Cardiac fibroblast (primary cell): ENCODE measurements around the gene ATG16L1.
"Not testable (repeated sequence)": the region's sequence is repeated elsewhere in the genome, so short reads cannot be mapped to it uniquely, and the experiment has no call there.

Source experiments
- DNase-seq, 2 donors: peaks; one replicate each; pipeline versions ENCODE4 v3.0.0 to v3.0.0-alpha.2; 2010; ENCODE audit warnings: low read depth in 2 of 2
- H3K4me3 ChIP-seq, 2 donors: replicated peaks in 1 of 2; 1 replicate in 1 of 2; 2 replicates in 1 of 2; pipeline ENCODE4 v1.5.1; 2011; ENCODE audit warnings: low read depth in 2 of 2, low read length in 2 of 2, mild to moderate bottlenecking in 2 of 2, moderate library complexity in 1 of 2
- TF ChIP-seq, protein P1 (sequence below): IDR thresholded peaks from one replicate; pipeline ENCODE4 v1.5.1; 2011; ENCODE audit warnings: low read depth, mild to moderate bottlenecking, low read length, inconsistent platforms

ATG16L1 gene

DNA sequence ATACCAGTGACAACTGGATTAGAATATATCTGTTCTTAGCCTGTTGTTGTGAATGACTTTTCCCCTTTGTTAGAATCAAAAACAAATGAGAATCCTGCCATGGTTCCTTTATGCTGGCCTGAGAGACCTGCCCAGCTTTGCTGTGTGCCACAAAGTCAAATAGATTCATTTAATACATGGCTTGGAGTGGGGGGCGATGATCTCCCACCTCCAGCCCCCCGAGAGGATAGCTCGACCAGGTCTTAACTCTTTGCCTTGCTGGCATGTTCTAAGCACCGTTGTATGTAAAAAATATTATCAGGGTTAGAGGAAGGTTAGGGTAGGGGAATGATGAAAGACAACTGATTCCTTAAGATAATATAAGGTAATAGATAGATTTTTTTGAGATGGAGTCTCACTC lies 80.7 kb downstream of the ATG16L1 start:
- DNase-seq = no peak
- no peak overlapping the region for H3K4me3 ChIP-seq
- TF ChIP-seq, protein P1, sequence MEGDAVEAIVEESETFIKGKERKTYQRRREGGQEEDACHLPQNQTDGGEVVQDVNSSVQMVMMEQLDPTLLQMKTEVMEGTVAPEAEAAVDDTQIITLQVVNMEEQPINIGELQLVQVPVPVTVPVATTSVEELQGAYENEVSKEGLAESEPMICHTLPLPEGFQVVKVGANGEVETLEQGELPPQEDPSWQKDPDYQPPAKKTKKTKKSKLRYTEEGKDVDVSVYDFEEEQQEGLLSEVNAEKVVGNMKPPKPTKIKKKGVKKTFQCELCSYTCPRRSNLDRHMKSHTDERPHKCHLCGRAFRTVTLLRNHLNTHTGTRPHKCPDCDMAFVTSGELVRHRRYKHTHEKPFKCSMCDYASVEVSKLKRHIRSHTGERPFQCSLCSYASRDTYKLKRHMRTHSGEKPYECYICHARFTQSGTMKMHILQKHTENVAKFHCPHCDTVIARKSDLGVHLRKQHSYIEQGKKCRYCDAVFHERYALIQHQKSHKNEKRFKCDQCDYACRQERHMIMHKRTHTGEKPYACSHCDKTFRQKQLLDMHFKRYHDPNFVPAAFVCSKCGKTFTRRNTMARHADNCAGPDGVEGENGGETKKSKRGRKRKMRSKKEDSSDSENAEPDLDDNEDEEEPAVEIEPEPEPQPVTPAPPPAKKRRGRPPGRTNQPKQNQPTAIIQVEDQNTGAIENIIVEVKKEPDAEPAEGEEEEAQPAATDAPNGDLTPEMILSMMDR = no peak

DNA sequence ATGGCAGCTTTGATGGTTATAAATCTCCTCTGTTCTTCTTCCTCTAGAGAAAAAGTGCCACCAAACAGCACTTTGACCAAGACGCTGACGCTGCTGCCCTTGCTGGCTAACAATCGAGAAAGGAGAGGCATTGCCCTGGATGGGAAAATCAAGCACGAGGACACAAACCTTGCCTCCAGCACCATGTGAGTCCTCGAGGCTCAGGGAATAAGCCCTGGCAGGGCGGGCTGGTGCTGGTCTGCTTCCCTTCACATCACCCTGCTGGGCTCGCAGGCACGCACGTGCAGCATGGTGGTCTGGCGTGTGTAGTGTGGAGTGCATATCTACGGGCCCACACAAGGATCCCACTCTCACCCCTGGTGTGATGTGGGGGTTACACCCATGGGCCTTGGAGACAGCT lies 83.4 kb downstream of the ATG16L1 start:
- H3K4me3 ChIP-seq = no peak overlapping the region
- TF ChIP-seq, protein P1 = no peak
- no peak for DNase-seq

DNA sequence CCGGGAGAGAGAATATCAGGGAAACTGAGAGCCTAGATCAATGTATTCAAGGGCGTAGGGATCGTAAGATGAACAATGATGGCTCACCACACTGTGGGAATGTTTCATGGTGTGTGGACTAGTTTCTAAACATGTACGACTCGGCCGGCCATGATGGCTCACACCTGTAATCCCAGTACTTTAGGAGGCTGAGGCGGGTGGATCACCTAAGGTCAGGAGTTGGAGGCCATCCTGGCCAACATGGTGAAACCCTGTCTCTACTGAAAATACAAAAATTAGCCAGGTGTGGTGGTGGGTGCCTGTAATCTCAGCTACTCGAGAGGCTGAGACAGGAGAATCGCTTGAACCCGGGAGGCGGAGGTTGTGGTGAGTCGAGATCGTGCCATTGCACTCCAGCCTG lies 84.6 kb downstream of the ATG16L1 start:
- not testable (repeated sequence) for H3K4me3 ChIP-seq, DNase-seq

DNA sequence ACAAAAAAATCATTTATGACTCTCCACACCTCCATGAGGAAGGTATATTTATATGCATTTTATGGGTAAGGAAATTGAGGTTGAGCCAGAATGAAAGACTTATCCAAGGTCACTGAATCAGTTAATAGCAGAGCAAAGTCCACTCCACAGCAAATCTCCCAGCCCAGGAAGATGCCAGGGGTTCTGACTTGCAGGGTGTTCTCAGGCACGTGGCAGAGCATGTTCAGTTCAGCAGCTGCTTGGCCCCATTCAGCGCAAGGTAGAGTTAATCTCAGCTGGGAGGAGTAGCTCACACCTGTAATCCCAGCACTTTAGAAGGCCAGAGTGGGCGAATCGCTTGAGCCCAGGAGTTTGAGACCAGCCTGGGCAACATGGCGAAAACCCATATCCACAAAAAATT lies 85.1 kb downstream of the ATG16L1 start:
- H3K4me3 ChIP-seq = no peak overlapping the region
- DNase-seq = no peak
- TF ChIP-seq, protein P1 = no peak

DNA sequence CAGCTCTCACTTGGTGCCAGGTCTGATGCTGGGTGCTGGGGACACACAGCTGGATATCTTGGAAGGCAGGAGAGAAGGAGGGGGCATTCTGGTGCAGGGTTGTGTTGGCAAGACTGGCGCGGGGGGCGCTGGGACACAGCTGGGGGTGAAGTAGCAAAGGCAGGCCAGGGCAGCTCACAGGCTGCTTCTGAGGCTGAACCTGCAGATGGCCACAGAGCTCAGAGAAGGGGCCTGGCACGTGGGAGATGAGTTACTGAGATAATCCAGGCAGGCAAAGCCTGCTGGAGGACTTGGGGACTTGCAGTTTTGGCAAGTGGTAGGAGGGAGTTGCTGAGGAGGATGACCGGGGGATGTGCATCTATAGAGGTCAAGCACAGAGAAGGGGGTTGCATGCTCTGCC lies 86.6 kb downstream of the ATG16L1 start:
- DNase-seq = no peak
- TF ChIP-seq, protein P1 = no peak
- H3K4me3 ChIP-seq = no peak overlapping the region

DNA sequence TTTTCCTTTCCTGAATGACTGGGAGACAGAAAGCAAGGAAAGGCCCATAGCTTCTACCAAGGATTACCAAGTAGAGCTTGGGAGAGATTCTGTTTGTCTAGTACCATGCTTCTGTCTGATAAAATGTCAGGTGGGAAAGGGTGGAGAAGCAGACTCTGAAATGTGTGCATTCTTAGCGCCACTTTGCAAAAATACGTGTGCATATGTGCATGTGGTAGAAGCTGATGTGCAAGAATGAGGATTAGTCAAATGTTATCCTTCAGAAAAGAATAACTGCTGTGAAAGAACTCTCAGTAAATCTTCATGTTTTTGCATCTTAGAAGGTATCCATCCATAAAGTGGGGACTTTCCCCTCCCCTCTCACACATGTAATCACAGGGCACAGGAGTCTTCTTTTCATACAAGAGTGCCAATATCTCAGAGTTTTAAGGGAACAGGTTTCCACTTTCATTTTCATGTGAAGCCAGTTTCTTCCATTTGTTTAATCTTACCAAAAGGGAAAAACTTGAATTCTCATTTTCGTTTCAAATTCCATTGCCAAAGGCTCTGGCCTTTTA lies 87.4 kb downstream of the ATG16L1 start:
- no peak for DNase-seq
- TF ChIP-seq, protein P1 = no peak
- no peak overlapping the region for H3K4me3 ChIP-seq

DNA sequence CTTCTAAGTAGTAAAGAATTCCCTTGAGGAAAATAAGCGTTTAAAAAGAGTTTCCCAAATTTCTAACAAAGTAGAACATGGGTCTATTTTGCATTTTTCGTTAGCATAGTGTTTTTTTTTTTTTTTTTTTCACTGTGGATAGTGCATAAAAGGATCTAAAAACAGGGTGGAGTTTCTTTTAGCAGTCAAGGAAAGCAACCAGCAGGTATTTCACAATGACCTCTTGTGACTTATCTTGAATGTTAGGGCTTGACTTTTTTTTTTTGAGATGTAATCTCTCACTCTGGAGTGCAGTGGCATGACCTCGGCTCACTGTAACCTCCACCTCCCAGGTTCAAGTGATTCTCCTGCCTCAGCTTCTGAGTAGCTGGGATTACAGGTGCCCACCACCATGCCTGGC lies 88.0 kb downstream of the ATG16L1 start:
- DNase-seq = no peak
- no peak overlapping the region for H3K4me3 ChIP-seq
- TF ChIP-seq, protein P1 = no peak
